ENCODE results near the gene CNOT1. TPM values are rescaled to one million over a fixed set of nuclear protein-coding genes. Genes with fewer than 3 reads are reported as not detected.

CNOT1 gene
- total RNA-seq, 1 donor, result 136 TPM

DNA sequence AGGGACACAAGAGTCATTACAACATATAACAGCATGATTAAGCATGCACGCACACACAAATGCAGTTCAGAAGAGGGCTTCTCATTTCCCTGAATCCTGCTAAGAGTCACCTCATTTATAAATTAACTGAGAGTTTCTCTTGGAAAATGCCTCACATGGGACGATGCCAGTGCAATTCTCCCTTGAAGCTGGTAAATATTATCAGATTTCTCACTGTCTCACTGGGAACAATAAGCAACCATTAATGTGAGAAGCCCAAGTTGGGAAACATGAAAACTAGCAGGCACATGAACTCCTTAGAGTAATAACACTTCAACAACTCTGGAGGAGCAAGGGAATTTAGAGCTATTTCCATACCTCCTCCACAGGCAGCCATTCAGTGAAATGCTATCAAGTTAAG, 87.9 kb downstream of the CNOT1 start:
- no peak for DNase-seq (ENCODE audit: low read depth)
- TF ChIP-seq, protein P1, sequence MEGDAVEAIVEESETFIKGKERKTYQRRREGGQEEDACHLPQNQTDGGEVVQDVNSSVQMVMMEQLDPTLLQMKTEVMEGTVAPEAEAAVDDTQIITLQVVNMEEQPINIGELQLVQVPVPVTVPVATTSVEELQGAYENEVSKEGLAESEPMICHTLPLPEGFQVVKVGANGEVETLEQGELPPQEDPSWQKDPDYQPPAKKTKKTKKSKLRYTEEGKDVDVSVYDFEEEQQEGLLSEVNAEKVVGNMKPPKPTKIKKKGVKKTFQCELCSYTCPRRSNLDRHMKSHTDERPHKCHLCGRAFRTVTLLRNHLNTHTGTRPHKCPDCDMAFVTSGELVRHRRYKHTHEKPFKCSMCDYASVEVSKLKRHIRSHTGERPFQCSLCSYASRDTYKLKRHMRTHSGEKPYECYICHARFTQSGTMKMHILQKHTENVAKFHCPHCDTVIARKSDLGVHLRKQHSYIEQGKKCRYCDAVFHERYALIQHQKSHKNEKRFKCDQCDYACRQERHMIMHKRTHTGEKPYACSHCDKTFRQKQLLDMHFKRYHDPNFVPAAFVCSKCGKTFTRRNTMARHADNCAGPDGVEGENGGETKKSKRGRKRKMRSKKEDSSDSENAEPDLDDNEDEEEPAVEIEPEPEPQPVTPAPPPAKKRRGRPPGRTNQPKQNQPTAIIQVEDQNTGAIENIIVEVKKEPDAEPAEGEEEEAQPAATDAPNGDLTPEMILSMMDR (IDR thresholded peaks at IDR 0.05; ENCODE audit: insufficient read depth, low read length), result no peak

DNA sequence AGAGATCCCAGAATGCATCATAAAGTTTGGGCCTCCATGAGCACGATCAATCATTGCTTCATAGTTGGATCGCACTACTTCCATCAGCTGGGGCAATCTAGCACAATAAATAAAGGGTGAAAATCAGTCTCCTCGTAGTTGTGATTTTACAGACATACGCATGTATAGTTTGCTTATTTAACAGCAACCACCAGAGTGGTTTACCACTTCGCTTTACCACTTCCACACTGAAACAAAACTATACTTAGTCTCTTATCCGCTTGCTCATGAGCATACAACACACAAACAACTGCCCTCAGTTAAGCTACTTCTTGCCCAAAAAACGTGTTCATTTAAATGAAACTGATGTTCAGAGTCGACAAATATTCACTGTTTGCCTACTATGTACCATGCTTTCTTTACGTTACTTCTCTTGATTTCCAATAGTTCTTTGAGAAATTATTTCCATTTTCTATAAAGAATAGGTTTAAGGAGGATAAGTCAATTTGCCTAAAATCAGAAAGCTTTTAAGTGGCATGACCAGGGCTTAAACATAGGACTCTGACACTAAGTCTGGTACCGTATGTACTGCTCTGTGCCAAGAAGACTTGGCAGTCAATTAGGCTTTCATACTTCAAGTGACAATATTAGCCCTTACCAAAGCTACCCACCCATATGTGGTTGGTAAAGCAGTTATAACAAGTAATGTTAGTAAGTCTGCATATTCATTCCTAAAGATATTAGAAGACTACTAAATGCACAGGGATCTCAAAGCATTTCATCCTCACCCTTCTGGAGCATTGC, 92.3 kb downstream of the CNOT1 start:
- TF ChIP-seq, protein P1 (IDR thresholded peaks at IDR 0.05; ENCODE audit: insufficient read depth, low read length), result no peak
- H3K4me3 ChIP-seq (ENCODE audit: low read depth, low read length), result no peak overlapping the region
- DNase-seq (ENCODE audit: low read depth), result no peak

More for the DNA sequence above, 87.9 kb downstream of the CNOT1 start:
- no peak overlapping the region for H3K4me3 ChIP-seq (ENCODE audit: low read depth, low read length)

DNA sequence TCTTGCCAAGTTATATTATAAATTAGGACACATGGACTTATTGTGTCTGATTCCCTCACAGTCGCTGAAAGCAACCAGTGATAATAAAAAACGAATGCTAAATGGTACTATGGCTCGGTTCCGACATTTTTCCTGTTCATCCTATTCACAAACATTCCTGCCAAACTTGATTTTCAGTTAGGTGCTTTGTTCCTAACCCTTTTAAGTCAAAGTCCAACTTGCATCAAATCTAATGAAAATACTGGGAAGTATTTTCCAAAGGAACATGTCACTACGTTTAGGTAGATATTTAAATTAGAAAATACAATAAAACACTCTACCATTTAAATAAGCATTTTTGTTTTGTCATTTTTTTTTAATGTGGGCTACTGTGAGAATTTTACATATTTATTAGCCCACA, 93.3 kb downstream of the CNOT1 start:
- TF ChIP-seq, protein P1 (IDR thresholded peaks at IDR 0.05; ENCODE audit: insufficient read depth, low read length), result no peak
- DNase-seq (ENCODE audit: low read depth), result no peak
- H3K4me3 ChIP-seq (ENCODE audit: low read depth, low read length), result no peak overlapping the region

DNA sequence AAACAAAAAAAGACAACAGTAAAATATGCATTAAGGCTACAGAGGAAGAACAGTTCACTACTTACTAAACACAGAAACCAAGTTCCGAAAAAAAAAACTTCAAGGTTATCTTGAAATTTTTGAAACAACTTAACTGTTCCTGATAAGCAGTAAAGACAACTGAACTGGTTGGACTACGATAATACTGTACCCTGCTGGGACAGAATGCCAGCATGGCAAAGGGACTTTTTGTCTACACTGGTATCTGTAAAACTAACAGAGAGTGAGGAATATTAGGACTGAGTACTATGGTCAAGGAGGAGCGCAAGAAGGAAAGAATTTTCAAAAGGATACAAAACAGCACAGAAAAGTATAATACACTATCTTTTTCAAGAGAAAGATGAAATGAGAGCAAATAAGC, 94.5 kb downstream of the CNOT1 start:
- no peak overlapping the region for H3K4me3 ChIP-seq (ENCODE audit: low read depth, low read length)
- TF ChIP-seq, protein P1 (IDR thresholded peaks at IDR 0.05; ENCODE audit: insufficient read depth, low read length), result no peak
- DNase-seq (ENCODE audit: low read depth), result no peak

DNA sequence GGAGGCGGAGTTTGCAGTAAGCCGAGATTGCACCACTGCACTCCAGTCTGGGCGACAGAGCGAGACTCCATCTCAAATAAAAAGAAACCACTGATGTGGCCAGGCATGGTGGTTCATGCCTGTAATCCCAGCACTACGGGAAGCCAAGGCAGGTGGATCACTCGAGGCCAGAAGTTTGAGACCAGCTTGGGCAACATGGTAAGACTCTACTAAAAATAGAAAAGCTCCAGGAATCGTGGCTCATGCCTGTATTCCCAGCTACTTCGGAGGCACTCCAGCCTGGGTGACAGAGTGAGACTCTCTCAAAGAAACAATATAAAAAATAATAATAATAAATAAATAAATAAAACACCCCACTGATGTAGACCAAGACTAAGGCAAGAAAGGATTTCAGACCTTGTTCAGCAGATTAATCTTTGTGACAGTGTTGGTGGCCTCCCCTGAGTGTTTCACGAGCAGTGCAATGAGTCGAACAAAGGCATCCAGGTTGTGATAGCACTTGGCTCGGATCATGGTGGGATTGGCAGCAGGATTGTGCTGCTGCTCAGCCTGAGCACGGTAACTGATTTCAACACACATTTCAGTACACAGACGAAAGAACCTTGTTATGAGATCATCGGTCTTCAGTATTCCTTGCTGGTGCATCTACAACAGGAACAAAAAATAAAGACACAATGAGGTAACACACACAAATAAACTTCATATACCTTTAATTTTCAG, 95.7 kb downstream of the CNOT1 start:
- no peak overlapping the region for H3K4me3 ChIP-seq (ENCODE audit: low read depth, low read length)
- TF ChIP-seq, protein P1 (IDR thresholded peaks at IDR 0.05; ENCODE audit: insufficient read depth, low read length), result no peak
- DNase-seq (ENCODE audit: low read depth), result no peak

DNA sequence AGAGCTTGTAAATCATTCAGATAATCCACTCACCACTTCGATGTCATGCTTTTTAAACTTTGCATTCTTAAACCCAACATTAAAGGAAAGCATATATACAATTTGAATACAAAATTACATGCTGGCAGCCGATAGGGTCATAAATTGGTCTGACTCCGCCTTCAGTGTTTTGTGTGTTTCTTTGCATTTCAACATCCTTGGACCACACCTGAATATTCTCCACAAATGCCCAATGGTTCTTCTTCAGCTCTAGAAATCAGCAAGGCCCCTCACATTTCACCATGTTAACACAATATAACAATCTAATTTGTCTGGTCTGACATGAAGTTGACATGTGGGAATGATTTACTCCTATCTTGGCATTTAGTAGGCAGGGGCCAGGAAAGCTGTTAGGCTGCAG, 97.2 kb downstream of the CNOT1 start:
- no peak overlapping the region for H3K4me3 ChIP-seq (ENCODE audit: low read depth, low read length)
- TF ChIP-seq, protein P1 (IDR thresholded peaks at IDR 0.05; ENCODE audit: insufficient read depth, low read length), result no peak
- no peak for DNase-seq (ENCODE audit: low read depth)
